Neuronal stem cell (in vitro differentiated cells): ENCODE results near the gene COL5A1.
A peak's percentile ranks its signal among the peaks of the same experiment; 100 is the strongest.

Experiments used
- DNase-seq: peaks from one replicate; pipeline ENCODE4 v3.0.0-alpha.2; 2013; ENCODE audit warnings: low spot score
- H2AFZ ChIP-seq: one replicate; pipeline ENCODE4 v1.6.1; 2013; ENCODE audit warnings: mild to moderate bottlenecking, low read length, inconsistent platforms
- H2AK5ac ChIP-seq: 2 replicates; pipeline ENCODE4 v1.6.1; 2013; ENCODE audit warnings: low read depth, mild to moderate bottlenecking, inconsistent platforms, low read length, moderate library complexity, mixed read lengths
- H2BK120ac ChIP-seq: 2 replicates; pipeline ENCODE4 v1.6.1; 2013; ENCODE audit warnings: low read depth, mild to moderate bottlenecking, inconsistent platforms, low read length, moderate library complexity, mixed read lengths
- H2BK12ac ChIP-seq: one replicate; pipeline ENCODE4 v1.6.1; 2013; ENCODE audit warnings: low read length, inconsistent platforms
- H2BK15ac ChIP-seq: 2 replicates; pipeline ENCODE4 v1.6.1; 2013; ENCODE audit warnings: mild to moderate bottlenecking, low read length, inconsistent platforms, mixed read lengths
- H2BK5ac ChIP-seq: one replicate; pipeline ENCODE4 v1.6.1; 2013; ENCODE audit warnings: inconsistent platforms, mild to moderate bottlenecking, low read length, moderate library complexity
- H3K14ac ChIP-seq: one replicate; pipeline ENCODE4 v1.6.1; 2013; ENCODE audit warnings: low read length, inconsistent platforms
- H3K18ac ChIP-seq: 2 replicates; pipeline ENCODE4 v1.6.1; 2013; ENCODE audit warnings: low read length, inconsistent platforms
- H3K23ac ChIP-seq: 2 replicates; pipeline ENCODE4 v1.6.1; 2013; ENCODE audit warnings: low read depth, mild to moderate bottlenecking, mixed read lengths, low read length, inconsistent platforms; ENCODE audit not compliant: poor library complexity
- H3K27ac ChIP-seq: replicated peaks from 3 replicates; pipeline ENCODE4 v1.5.1; 2013; ENCODE audit warnings: low read length, inconsistent platforms
- H3K27me3 ChIP-seq, 3 experiments: 2 replicates each; pipeline ENCODE4 v1.6.1; 2013; ENCODE audit warnings: low read length in 3 of 3, mild to moderate bottlenecking in 2 of 3, inconsistent platforms in 1 of 3, low read depth in 1 of 3, mixed read lengths in 1 of 3, moderate library complexity in 1 of 3; ENCODE audit not compliant: control insufficient read depth in 3 of 3, insufficient read depth in 3 of 3
- H3K36me3 ChIP-seq, 2 donors: replicated peaks in 1 of 2; 2 replicates each; pipeline ENCODE4 v1.6.1; 2013; ENCODE audit warnings: low read length in 2 of 2; ENCODE audit not compliant: control insufficient read depth in 2 of 2, insufficient read depth in 2 of 2
- H3K4ac ChIP-seq: 2 replicates; pipeline ENCODE4 v1.6.1; 2013; ENCODE audit warnings: inconsistent platforms, mild to moderate bottlenecking, low read length, moderate library complexity
- H3K4me1 ChIP-seq, 2 donors: 1 replicate in 1 of 2; 2 replicates in 1 of 2; pipeline ENCODE4 v1.6.1; 2013; ENCODE audit warnings: low read length in 2 of 2, low read depth in 1 of 2; ENCODE audit not compliant: control insufficient read depth in 2 of 2, insufficient read depth in 1 of 2
- H3K4me2 ChIP-seq: one replicate; pipeline ENCODE4 v1.6.1; 2013; ENCODE audit warnings: mild to moderate bottlenecking, low read length, inconsistent platforms; ENCODE audit not compliant: insufficient read depth, poor library complexity, severe bottlenecking
- H3K4me3 ChIP-seq, 2 donors: 2 replicates each; pipeline ENCODE4 v1.5.1; 2013; ENCODE audit warnings: low read length in 2 of 2, mild to moderate bottlenecking in 2 of 2, inconsistent platforms in 1 of 2, moderate library complexity in 1 of 2
- H3K79me1 ChIP-seq: one replicate; pipeline ENCODE4 v1.6.1; 2013; ENCODE audit warnings: low read depth, mild to moderate bottlenecking, inconsistent platforms, low read length, moderate library complexity
- H3K9ac ChIP-seq: one replicate; pipeline ENCODE4 v1.6.1; 2013; ENCODE audit warnings: mild to moderate bottlenecking, low read depth, low read length, inconsistent platforms; ENCODE audit not compliant: poor library complexity
- H3K9me3 ChIP-seq, 2 donors: replicated peaks in 1 of 2; 2 replicates each; pipeline versions ENCODE3 to v1.6.1; 2013; ENCODE audit warnings: low read length in 2 of 2, mild to moderate bottlenecking in 2 of 2, inconsistent platforms in 1 of 2, low read depth in 1 of 2, mixed read lengths in 1 of 2, moderate library complexity in 1 of 2; ENCODE audit not compliant: control insufficient read depth in 2 of 2, insufficient read depth in 1 of 2
- H4K8ac ChIP-seq: one replicate; pipeline ENCODE4 v1.6.1; 2013; ENCODE audit warnings: low read depth, mild to moderate bottlenecking, inconsistent platforms, low read length, moderate library complexity
- H4K91ac ChIP-seq: one replicate; pipeline ENCODE4 v1.6.1; 2013; ENCODE audit warnings: low read length, low read depth, mild to moderate bottlenecking, inconsistent platforms; ENCODE audit not compliant: poor library complexity
- WGBS, 2 donors: extraction: QIAGEN DNeasy Blood & Tissue Kit; methylation state at CpG; one replicate each; pipeline ENCODE4 v1.1.7; 2013; ENCODE audit warnings: missing lambda C conversion rate in 2 of 2, mixed read lengths in 1 of 2; ENCODE audit not compliant: insufficient read length in 2 of 2, insufficient replicate concordance in 1 of 2; ENCODE audit errors: extremely low coverage in 2 of 2; 5-methylcytosine and 5-hydroxymethylcytosine counted together

The COL5A1 gene

GRCh38 chr9:134687556-134687955 is 46.0 kb downstream of the COL5A1 start:
- DNase-seq: no peak
- no peak overlapping the region for H4K91ac ChIP-seq
- no peak overlapping the region for H2AFZ ChIP-seq
- no peaks in the 10 kb centered on the region for H3K36me3 ChIP-seq
- H3K23ac ChIP-seq: no peak overlapping the region
- no peak overlapping the region for H2AK5ac ChIP-seq
- H3K4me1 ChIP-seq: no peaks in the 10 kb centered on the region
- WGBS, 2 donors: no CpG with 5 or more reads among the region's 10 CpGs
- no peak overlapping the region for H4K8ac ChIP-seq
- no peaks in the 10 kb centered on the region for H3K27me3 ChIP-seq
- H3K4ac ChIP-seq: no peak overlapping the region
- H3K14ac ChIP-seq: no peak overlapping the region
- no peak overlapping the region for H3K4me3 ChIP-seq
- no peak overlapping the region for H2BK120ac ChIP-seq
- H3K9me3 ChIP-seq: no peaks in the 10 kb centered on the region
- no peaks in the 10 kb centered on the region for H3K79me1 ChIP-seq
- no peak overlapping the region for H3K18ac ChIP-seq
- no peak overlapping the region for H3K9ac ChIP-seq
- no peak overlapping the region for H3K4me2 ChIP-seq
- H2BK5ac ChIP-seq: no peak overlapping the region
- H2BK15ac ChIP-seq: no peak overlapping the region
- no peak overlapping the region for H2BK12ac ChIP-seq
- no peak overlapping the region for H3K27ac ChIP-seq

- H3K36me3 ChIP-seq: no peaks in the 10 kb centered on the region
- H2AK5ac ChIP-seq: no peak overlapping the region
- no peaks in the 10 kb centered on the region for H3K9me3 ChIP-seq
- H3K4me1 ChIP-seq: no peaks in the 10 kb centered on the region
- H3K27ac ChIP-seq: no peak overlapping the region
- H2BK5ac ChIP-seq: no peak overlapping the region
- no peak overlapping the region for H3K23ac ChIP-seq
- H2BK120ac ChIP-seq: no peak overlapping the region
- H2AFZ ChIP-seq: no peak overlapping the region
- H3K79me1 ChIP-seq: no peaks in the 10 kb centered on the region
- peak overlapping the region; percentile 54 for H3K4ac ChIP-seq
- WGBS, 2 donors: no CpG with 5 or more reads among the region's 15 CpGs
- H4K91ac ChIP-seq: no peak overlapping the region
- H3K9ac ChIP-seq: peak overlapping the region; percentile 15
- peak overlapping the region; percentile 40 for H3K18ac ChIP-seq
- no peak overlapping the region for H4K8ac ChIP-seq
- no peak overlapping the region for H3K4me3 ChIP-seq
- no peak overlapping the region for H2BK12ac ChIP-seq
- no peak overlapping the region for H3K4me2 ChIP-seq
- no peak overlapping the region for H2BK15ac ChIP-seq
- H3K14ac ChIP-seq: peak overlapping the region; percentile 43
- DNase-seq: no peak
- H3K27me3 ChIP-seq: no peaks in the 10 kb centered on the region
Measured at GRCh38 chr9:134688231-134688630, 46.6 kb downstream of the COL5A1 start.

- H3K4me2 ChIP-seq: no peak overlapping the region
- H3K23ac ChIP-seq: no peak overlapping the region
- peak overlapping the region; percentile 68 for H2AK5ac ChIP-seq
- H3K36me3 ChIP-seq: no peaks in the 10 kb centered on the region
- no peaks in the 10 kb centered on the region for H3K4me1 ChIP-seq
- H3K14ac ChIP-seq: no peak overlapping the region
- no peaks in the 10 kb centered on the region for H3K27me3 ChIP-seq
- H2BK5ac ChIP-seq: no peak overlapping the region
- no peak overlapping the region for H2BK120ac ChIP-seq
- no peak overlapping the region for H3K4me3 ChIP-seq
- no peak overlapping the region for H4K8ac ChIP-seq
- DNase-seq: no peak
- H3K79me1 ChIP-seq: no peaks in the 10 kb centered on the region
- H3K18ac ChIP-seq: peak overlapping the region; percentile 19
- peak overlapping the region; percentile 63 for H3K9ac ChIP-seq
- no peak overlapping the region for H4K91ac ChIP-seq
- H3K9me3 ChIP-seq: no peaks in the 10 kb centered on the region
- no peak overlapping the region for H3K4ac ChIP-seq
- no peak overlapping the region for H2BK12ac ChIP-seq
- WGBS, 2 donors: no CpG with 5 or more reads among the region's 17 CpGs
- no peak overlapping the region for H2BK15ac ChIP-seq
- no peak overlapping the region for H2AFZ ChIP-seq
- no peak overlapping the region for H3K27ac ChIP-seq
Measured at GRCh38 chr9:134688661-134689320, 47.2 kb downstream of the COL5A1 start.

- no CpG with 5 or more reads among the region's 20 CpGs for WGBS, 2 donors
- Histone ChIP-seq H2AFZ (no peak overlapping the region), H3K79me1 (no peaks in the 10 kb centered on the region), H3K27me3 (no peaks in the 10 kb centered on the region), H3K14ac (peak overlapping the region; percentile 97), H3K27ac (no peak overlapping the region), H3K4ac (no peak overlapping the region), H4K8ac (no peak overlapping the region), H3K9ac (peak overlapping the region; percentile 63), H2AK5ac (peak overlapping the region; percentile 68), H3K36me3 (no peaks in the 10 kb centered on the region), H3K4me1 (no peaks in the 10 kb centered on the region), H2BK15ac (no peak overlapping the region), H3K23ac (no peak overlapping the region), H3K4me2 (no peak overlapping the region), H3K4me3 (no peak overlapping the region), H3K18ac (peak overlapping the region; percentile 35), H2BK5ac (no peak overlapping the region), H2BK120ac (no peak overlapping the region), H4K91ac (no peak overlapping the region), H2BK12ac (peak overlapping the region; percentile 41), H3K9me3 (no peaks in the 10 kb centered on the region)
- DNase-seq: peak; percentile 48
Measured at GRCh38 chr9:134689321-134690181, 47.9 kb downstream of the COL5A1 start.
